Sigmoid colon (tissue), 4 donors: ENCODE data around the gene ARID3C.

Experiments used
- CTCF ChIP-seq, 4 experiments: fragments of 450-650 bp in 3 of 4; fragments of 200-600 bp in 1 of 4; IDR thresholded peaks; one replicate each; pipeline ENCODE4 v1.5.1; 2016 to 2019; ENCODE audit warnings: antibody characterized with exemption in 4 of 4, mild to moderate bottlenecking in 3 of 4, moderate library complexity in 2 of 4
- EP300 ChIP-seq, 4 donors: sonication (generic); formaldehyde crosslinking; IDR thresholded peaks; one replicate each; pipeline ENCODE4 v1.6.1; 2017; ENCODE audit warnings: antibody characterized with exemption in 4 of 4
- POLR2A ChIP-seq, 2 donors: fragments of 450-650 bp; IDR thresholded peaks; one replicate each; pipeline ENCODE4 v1.6.1; 2016; ENCODE audit warnings: antibody characterized with exemption in 2 of 2, mild to moderate bottlenecking in 2 of 2, moderate library complexity in 2 of 2

GRCh38 chr9:34658461-34658860, 29.6 kb upstream of the ARID3C start:
- TF ChIP-seq POLR2A (IDR thresholded peaks at IDR 0.05) (no peak), CTCF (IDR thresholded peaks at IDR 0.05) (no peak), EP300 (IDR thresholded peaks at IDR 0.05) (no peak)
